ENCODE data around the gene SLC6A8.
"Not testable (repeated sequence)": the region's sequence is repeated elsewhere in the genome, so short reads cannot be mapped to it uniquely, and the experiment has no call there.

The SLC6A8 gene

GRCh38 chrX:153694256-153694655 is 6.5 kb downstream of the SLC6A8 start:
- DNase-seq = not testable (repeated sequence)

GRCh38 chrX:153694687-153695270 is 7.1 kb downstream of the SLC6A8 start:
- DNase-seq = no peak

GRCh38 chrX:153696100-153696499 is 8.4 kb downstream of the SLC6A8 start:
- no peak for DNase-seq

- not testable (repeated sequence) for DNase-seq
Measured at GRCh38 chrX:153696538-153696937, 8.8 kb downstream of the SLC6A8 start.

- not testable (repeated sequence) for DNase-seq
Measured at GRCh38 chrX:153696986-153697722, 9.4 kb downstream of the SLC6A8 start.

GRCh38 chrX:153697924-153698865 is 10.5 kb downstream of the SLC6A8 start:
- no peak for DNase-seq

GRCh38 chrX:153699210-153699783 is 11.6 kb downstream of the SLC6A8 start:
- not testable (repeated sequence) for DNase-seq

- DNase-seq = not testable (repeated sequence)
Measured at GRCh38 chrX:153699784-153700371, 12.2 kb downstream of the SLC6A8 start.

GRCh38 chrX:153700376-153700945 is 12.7 kb downstream of the SLC6A8 start:
- no peak for DNase-seq

GRCh38 chrX:153700967-153701366 is 13.2 kb downstream of the SLC6A8 start:
- DNase-seq = no peak

- no peak for DNase-seq
Measured at GRCh38 chrX:153701706-153702105, 14.0 kb downstream of the SLC6A8 start.

- no peak for DNase-seq
Measured at GRCh38 chrX:153702336-153703035, 14.8 kb downstream of the SLC6A8 start.

GRCh38 chrX:153703036-153703370 is 15.3 kb downstream of the SLC6A8 start:
- DNase-seq = no peak

GRCh38 chrX:153704021-153704526 is 16.3 kb downstream of the SLC6A8 start:
- no peak for DNase-seq

GRCh38 chrX:153704631-153705402 is 17.1 kb downstream of the SLC6A8 start:
- not testable (repeated sequence) for DNase-seq

- not testable (repeated sequence) for DNase-seq
Measured at GRCh38 chrX:153705403-153706060, 17.8 kb downstream of the SLC6A8 start.

GRCh38 chrX:153706799-153707198 is 19.1 kb downstream of the SLC6A8 start:
- no peak for DNase-seq

- DNase-seq = no peak
Measured at GRCh38 chrX:153707406-153707805, 19.7 kb downstream of the SLC6A8 start.

- peak; percentile 71 for DNase-seq
Measured at GRCh38 chrX:153708415-153708814, 20.7 kb downstream of the SLC6A8 start.
